ENCODE results near the gene ERBB4. TPM values are rescaled to one million over a fixed set of nuclear protein-coding genes. Genes with fewer than 3 reads are reported as not detected.

The ERBB4 gene
- polyA plus RNA-seq, 1 of the 3 experiments (the other 2 are of a cell fraction) = 0.05 TPM

GRCh38 chr2:211477537-211478275 is 1060.9 kb downstream of the ERBB4 start:
- POLR2A ChIA-PET = no interaction called here
- H3K79me2 ChIP-seq (ENCODE audit: insufficient read depth) = no peaks in the 10 kb centered on the region
- H3K4me2 ChIP-seq = no peak overlapping the region
- CTCF ChIA-PET = interaction anchor here (1.0 to 2.6 kb wide), 2 partner anchors 11 to 22 kb away, joined by 6 to 11 read pairs; no protein-coding TSS in a partner anchor
- no peak for DNase-seq
- no peak overlapping the region for H3K27ac ChIP-seq (ENCODE audit: low read depth in 2 of 2, low read length in 1 of 2)
- no peaks in the 10 kb centered on the region for H3K36me3 ChIP-seq (replicated peaks in 1 of 2; ENCODE audit: control insufficient read depth in 1 of 2, insufficient read depth in 2 of 2, low read length in 1 of 2)
- no peaks in the 10 kb centered on the region for H4K20me1 ChIP-seq (ENCODE audit: insufficient read depth)
- 25% methylated on average over 2 of the region's 2 CpGs for WGBS (ENCODE audit: low lambda C conversion rate)
- no peaks in the 10 kb centered on the region for H3K9me3 ChIP-seq
- H3K4me3 ChIP-seq (ENCODE audit: low read depth in 2 of 2, low read length in 1 of 2) = no peak overlapping the region
- H3K27me3 ChIP-seq (ENCODE audit: insufficient read depth) = no peaks in the 10 kb centered on the region
- TF ChIP-seq SMC3 (IDR thresholded peaks at IDR 0.05; ENCODE audit: low read depth, low read length) = no peak
- no peak for TF ChIP-seq YY1 (IDR thresholded peaks at IDR 0.05; ENCODE audit: low read depth)
- no peak for TF ChIP-seq POLR2AphosphoS5 (IDR thresholded peaks at IDR 0.05; ENCODE audit: low read depth, low read length)
- TF ChIP-seq MXI1 (IDR thresholded peaks at IDR 0.05; ENCODE audit: low read depth, low read length) = no peak
- TF ChIP-seq FOXJ3 (CRISPR knock-in tag; IDR thresholded peaks at IDR 0.05) = no peak
- TF ChIP-seq RXRA (IDR thresholded peaks at IDR 0.05; ENCODE audit: borderline replicate concordance, low read depth) = no peak
- TF ChIP-seq NRF1 (IDR thresholded peaks at IDR 0.05; ENCODE audit: low read depth, low read length) = no peak
- TF ChIP-seq TAF1 (IDR thresholded peaks at IDR 0.05; ENCODE audit: borderline replicate concordance, low read depth, low read length) = no peak
- no peak for TF ChIP-seq TCF12 (IDR thresholded peaks at IDR 0.05)
- TF ChIP-seq REST (IDR thresholded peaks at IDR 0.05; ENCODE audit: low read depth, low read length) = no peak
- TF ChIP-seq MEF2A (IDR thresholded peaks at IDR 0.05; ENCODE audit: borderline replicate concordance, low read depth) = no peak
- TF ChIP-seq EZH2phosphoT487 (IDR thresholded peaks at IDR 0.05; ENCODE audit: borderline replicate concordance, low read depth) = no peak
- no peak for TF ChIP-seq IRF3 (IDR thresholded peaks at IDR 0.05; ENCODE audit: low read depth, low read length)
- TF ChIP-seq CTCF (IDR thresholded peaks at IDR 0.05) = no peak
- TF ChIP-seq EP300 (IDR thresholded peaks at IDR 0.05; ENCODE audit: borderline replicate concordance in 1 of 2, low read depth in 1 of 2, low read length in 1 of 2) = no peak
- no peak for TF ChIP-seq FOSL2 (IDR thresholded peaks at IDR 0.05; ENCODE audit: borderline replicate concordance, low read depth)
- TF ChIP-seq, protein P1, sequence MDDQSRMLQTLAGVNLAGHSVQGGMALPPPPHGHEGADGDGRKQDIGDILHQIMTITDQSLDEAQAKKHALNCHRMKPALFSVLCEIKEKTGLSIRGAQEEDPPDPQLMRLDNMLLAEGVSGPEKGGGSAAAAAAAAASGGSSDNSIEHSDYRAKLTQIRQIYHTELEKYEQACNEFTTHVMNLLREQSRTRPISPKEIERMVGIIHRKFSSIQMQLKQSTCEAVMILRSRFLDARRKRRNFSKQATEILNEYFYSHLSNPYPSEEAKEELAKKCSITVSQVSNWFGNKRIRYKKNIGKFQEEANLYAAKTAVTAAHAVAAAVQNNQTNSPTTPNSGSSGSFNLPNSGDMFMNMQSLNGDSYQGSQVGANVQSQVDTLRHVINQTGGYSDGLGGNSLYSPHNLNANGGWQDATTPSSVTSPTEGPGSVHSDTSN (IDR thresholded peaks at IDR 0.05) = no peak
- H3K9me2 ChIP-seq = no peaks in the 10 kb centered on the region
- no peaks in the 10 kb centered on the region for H3K4me1 ChIP-seq (ENCODE audit: control insufficient read depth in 1 of 2, insufficient read depth in 2 of 2, low read depth in 1 of 2, low read length in 1 of 2)
- H3K9ac ChIP-seq = no peak overlapping the region
- no peak overlapping the region for H2AFZ ChIP-seq (ENCODE audit: low read depth)
- H3F3A ChIP-seq (replicated peaks; ENCODE audit: insufficient read depth) = no peaks in the 10 kb centered on the region

All from SK-N-SH (cell line).